H9 (cell line): ENCODE measurements around the gene PARK7. TPM values are rescaled to one million over a fixed set of nuclear protein-coding genes. Genes with fewer than 3 reads are reported as not detected.
A peak's percentile ranks its signal among the peaks of the same experiment; 100 is the strongest.

Experiments used
- DNase-seq: peaks from one replicate; pipeline ENCODE4 v3.0.0-alpha.2; 2017
- H2AFZ ChIP-seq: one replicate; pipeline ENCODE4 v1.6.1; 2013; ENCODE audit warnings: mild to moderate bottlenecking, low read length, control low read depth, moderate library complexity
- H2AK5ac ChIP-seq: 2 replicates; pipeline ENCODE4 v1.6.1; 2013; ENCODE audit warnings: low read length, control low read depth, mixed read lengths; ENCODE audit not compliant: insufficient read length
- H2BK120ac ChIP-seq: one replicate; pipeline ENCODE4 v1.6.1; 2013; ENCODE audit warnings: low read depth, mild to moderate bottlenecking, low read length, control low read depth, inconsistent platforms; ENCODE audit not compliant: poor library complexity, severe bottlenecking
- H2BK12ac ChIP-seq: 2 replicates; pipeline ENCODE4 v1.6.1; 2013; ENCODE audit warnings: low read length, control low read depth, mixed read lengths, low read depth; ENCODE audit not compliant: insufficient read length
- H2BK15ac ChIP-seq: 2 replicates; pipeline ENCODE4 v1.6.1; 2013; ENCODE audit warnings: low read depth, low read length, control low read depth
- H2BK20ac ChIP-seq: one replicate; pipeline ENCODE4 v1.6.1; 2013; ENCODE audit warnings: low read depth, mild to moderate bottlenecking, low read length, control low read depth, inconsistent platforms; ENCODE audit not compliant: poor library complexity, severe bottlenecking
- H2BK5ac ChIP-seq: 2 replicates; pipeline ENCODE4 v1.6.1; 2013; ENCODE audit warnings: low read length, control low read depth, mixed read lengths; ENCODE audit not compliant: insufficient read length
- H3K14ac ChIP-seq: 2 replicates; pipeline ENCODE4 v1.6.1; 2013; ENCODE audit warnings: low read length, control low read depth; ENCODE audit not compliant: insufficient read depth
- H3K18ac ChIP-seq: 2 replicates; pipeline ENCODE4 v1.6.1; 2013; ENCODE audit warnings: low read depth, mild to moderate bottlenecking, mixed read lengths, low read length, control low read depth; ENCODE audit not compliant: insufficient read length
- H3K23ac ChIP-seq: 2 replicates; pipeline ENCODE4 v1.6.1; 2013; ENCODE audit warnings: low read length, control low read depth, mixed read lengths, low read depth; ENCODE audit not compliant: insufficient read length
- H3K23me2 ChIP-seq: 2 replicates; pipeline ENCODE4 v1.6.1; 2013; ENCODE audit warnings: low read depth, mild to moderate bottlenecking, mixed read lengths, low read length, control low read depth; ENCODE audit not compliant: insufficient read length, poor library complexity, severe bottlenecking
- H3K27ac ChIP-seq: 2 replicates; pipeline ENCODE4 v1.5.1; 2013; ENCODE audit warnings: low read length, control low read depth, mixed read lengths, low read depth; ENCODE audit not compliant: insufficient read length
- H3K27me3 ChIP-seq: 2 replicates; pipeline ENCODE4 v1.6.1; 2013; ENCODE audit warnings: low read length, control low read depth, inconsistent platforms; ENCODE audit not compliant: insufficient read depth
- H3K4ac ChIP-seq: 2 replicates; pipeline ENCODE4 v1.6.1; 2013; ENCODE audit warnings: low read depth, mild to moderate bottlenecking, control low read depth, inconsistent platforms, low read length, moderate library complexity
- H3K4me1 ChIP-seq: 2 replicates; pipeline ENCODE4 v1.6.1; 2013; ENCODE audit warnings: low read length, control low read depth, inconsistent platforms; ENCODE audit not compliant: insufficient read depth
- H3K4me2 ChIP-seq: 2 replicates; pipeline ENCODE4 v1.6.1; 2013; ENCODE audit warnings: low read length, control low read depth, mixed read lengths; ENCODE audit not compliant: insufficient read length, insufficient read depth
- H3K56ac ChIP-seq: 2 replicates; pipeline ENCODE4 v1.6.1; 2013; ENCODE audit warnings: low read depth, mild to moderate bottlenecking, mixed read lengths, low read length, control low read depth; ENCODE audit not compliant: insufficient read length
- H3K79me1 ChIP-seq: 2 replicates; pipeline ENCODE4 v1.6.1; 2013; ENCODE audit warnings: low read depth, mild to moderate bottlenecking, moderate library complexity, low read length, control low read depth, inconsistent platforms; ENCODE audit not compliant: insufficient read depth, poor library complexity, severe bottlenecking
- H3K79me2 ChIP-seq: 2 replicates; pipeline ENCODE4 v1.6.1; 2013; ENCODE audit warnings: low read length, control low read depth, inconsistent platforms; ENCODE audit not compliant: insufficient read depth
- H3K9ac ChIP-seq: 2 replicates; pipeline ENCODE4 v1.6.1; 2013; ENCODE audit warnings: low read length, control low read depth, mixed read lengths; ENCODE audit not compliant: insufficient read length; ENCODE audit errors: extremely low read depth
- H3K9me3 ChIP-seq: one replicate; pipeline ENCODE4 v1.6.1; 2013; ENCODE audit warnings: low read depth, low read length, inconsistent platforms; ENCODE audit not compliant: control insufficient read depth
- H3T11ph ChIP-seq: one replicate; pipeline ENCODE4 v1.6.1; 2013; ENCODE audit warnings: mild to moderate bottlenecking, low read length, control low read depth, inconsistent platforms
- H4K20me1 ChIP-seq: one replicate; pipeline ENCODE4 v1.6.1; 2013; ENCODE audit not compliant: control insufficient read depth, insufficient read length, insufficient read depth
- H4K5ac ChIP-seq: 2 replicates; pipeline ENCODE4 v1.6.1; 2013; ENCODE audit warnings: low read depth, mild to moderate bottlenecking, mixed read lengths, low read length, control low read depth; ENCODE audit not compliant: insufficient read length
- H4K8ac ChIP-seq: replicated peaks from 2 replicates; pipeline ENCODE4 v1.6.1; 2013; ENCODE audit warnings: low read length, control low read depth, mixed read lengths, low read depth; ENCODE audit not compliant: insufficient read length
- H4K91ac ChIP-seq: 2 replicates; pipeline ENCODE4 v1.6.1; 2013; ENCODE audit warnings: low read depth, mild to moderate bottlenecking, moderate library complexity, mixed read lengths, low read length, control low read depth; ENCODE audit not compliant: insufficient read length
- H3K27ac Mint-ChIP-seq, 3 experiments: 2 replicates in 2 of 3; 3 replicates in 1 of 3; pipeline ENCODE4 v1.8.0; 2020 to 2021; ENCODE audit warnings: mixed read lengths in 3 of 3, mild to moderate bottlenecking in 1 of 3, moderate library complexity in 1 of 3
- H3K27me3 Mint-ChIP-seq: 2 replicates; pipeline ENCODE4 v1.8.0; 2021; ENCODE audit warnings: low read depth, mild to moderate bottlenecking, moderate library complexity, mixed read lengths
- H3K36me3 Mint-ChIP-seq, 3 experiments: 2 replicates in 2 of 3; 3 replicates in 1 of 3; pipeline ENCODE4 v1.8.0; 2020 to 2021; ENCODE audit warnings: low read depth in 3 of 3, mixed read lengths in 3 of 3; ENCODE audit not compliant: insufficient read depth in 1 of 3
- H3K4me1 Mint-ChIP-seq, 2 experiments: 2 replicates each; pipeline ENCODE4 v1.8.0; 2020; ENCODE audit warnings: mixed read lengths in 2 of 2
- H3K4me3 Mint-ChIP-seq, 2 experiments: 2 replicates in 1 of 2; 3 replicates in 1 of 2; pipeline ENCODE4 v1.8.0; 2020 to 2021; ENCODE audit warnings: mild to moderate bottlenecking in 2 of 2, mixed read lengths in 2 of 2, moderate library complexity in 1 of 2
- H3K9me3 Mint-ChIP-seq, 2 experiments: 2 replicates in 1 of 2; 3 replicates in 1 of 2; pipeline ENCODE4 v1.8.0; 2020; ENCODE audit warnings: mild to moderate bottlenecking in 2 of 2, mixed read lengths in 2 of 2, moderate library complexity in 1 of 2
- CTCF ChIP-seq: fragments of 200-600 bp; sonication (generic); conservative IDR thresholded peaks from 3 replicates; pipeline ENCODE4 v1.8.0; 2021; ENCODE audit warnings: antibody characterized with exemption, mild to moderate bottlenecking
- WGBS: extraction: QIAGEN DNeasy Blood & Tissue Kit; methylation state at CpG from one replicate; pipeline ENCODE4 v1.1.7; 2013; ENCODE audit warnings: missing lambda C conversion rate, low lambda C conversion rate, mixed read lengths; ENCODE audit not compliant: insufficient read length; ENCODE audit errors: extremely low coverage; 5-methylcytosine and 5-hydroxymethylcytosine counted together
- total RNA-seq: library from RNA; stranded (reverse); gene quantifications from 2 replicates; pipeline ENCODE4 v1.2.1, GENCODE V29; 2021

PARK7 gene
- total RNA-seq, 1 experiment from 2014 or later = 370 TPM

- H3K79me2 ChIP-seq = no peaks in the 10 kb centered on the region
- no peak for TF ChIP-seq CTCF
- H3K27me3 ChIP-seq = no peaks in the 10 kb centered on the region
- H3K56ac ChIP-seq = no peak overlapping the region
- H2AK5ac ChIP-seq = no peak overlapping the region
- no peaks in the 10 kb centered on the region for H3K23me2 ChIP-seq
- Mint-ChIP-seq H3K4me1 (peaks cover 38 to 39% of the 10 kb centered on the region in 2 experiments), H3K36me3 (no peaks in the 10 kb centered on the region; a peak in 2 of 7 replicates), H3K4me3 (no peak overlapping the region), H3K27me3 (no peaks in the 10 kb centered on the region), H3K27ac (peak overlapping the region in 2 of 3 experiments; percentile 11 to 90; a peak in 2 of 7 replicates), H3K9me3 (no peaks in the 10 kb centered on the region)
- H2BK120ac ChIP-seq = no peak overlapping the region
- no peak overlapping the region for H2BK15ac ChIP-seq
- no peak overlapping the region for H3K14ac ChIP-seq
- H3K9ac ChIP-seq = no peak overlapping the region
- H4K8ac ChIP-seq = no peak overlapping the region
- peaks cover 11% of the 10 kb centered on the region; the same call in 1 of the 2 replicates for H3K4me1 ChIP-seq
- no peak overlapping the region for H3K27ac ChIP-seq
- no peaks in the 10 kb centered on the region for H3K79me1 ChIP-seq
- H2BK20ac ChIP-seq = no peak overlapping the region
- WGBS = no CpG with 5 or more reads among the region's 6 CpGs
- no peak overlapping the region for H3K18ac ChIP-seq
- no peaks in the 10 kb centered on the region for H4K20me1 ChIP-seq
- no peak for DNase-seq
- no peak overlapping the region for H4K5ac ChIP-seq
- H2BK12ac ChIP-seq = no peak overlapping the region
- no peak overlapping the region for H2AFZ ChIP-seq
- no peak overlapping the region for H3K4me2 ChIP-seq
- H3K4ac ChIP-seq = no peak overlapping the region
- H4K91ac ChIP-seq = no peak overlapping the region
- H3K23ac ChIP-seq = no peak overlapping the region
- H2BK5ac ChIP-seq = no peak overlapping the region
- H3K9me3 ChIP-seq = no peaks in the 10 kb centered on the region
- no peak overlapping the region for H3T11ph ChIP-seq
Observed at GRCh38 chr1:8003438-8004112, 42.1 kb downstream of the PARK7 start.
